HEK293 (cell line): ENCODE measurements around the gene UPB1.
A peak's percentile ranks its signal among the peaks of the same experiment; 100 is the strongest.

Experiments used
- CTCF ChIA-PET: fragments of 350-600 bp; formaldehyde crosslinking; extraction: SDS; loops from one replicate; lab custom pipeline; 2021; ENCODE audit warnings: antibody characterized with exemption; lab: Yijun Ruan, JAX
- POLR2A ChIA-PET: fragments of 300-600 bp; formaldehyde crosslinking; extraction: SDS; loops from one replicate; lab custom pipeline; 2020; ENCODE audit warnings: antibody characterized with exemption, inconsistent platforms; lab: Yijun Ruan, JAX
- H3K27ac ChIP-seq: fragments of 200-500 bp; sonication (Bioruptor generic); 2 replicates; pipeline ENCODE4 v1.5.1; 2014; ENCODE audit warnings: low read depth, low read length, control low read depth, inconsistent platforms; ENCODE audit errors: extremely low read depth
- H3K36me3 ChIP-seq, 2 experiments: fragments of 200-500 bp in 1 of 2; sonication (Bioruptor generic) in 1 of 2; 1 replicate in 1 of 2; 2 replicates in 1 of 2; pipeline ENCODE4 v1.5.1; 2014 to 2017; ENCODE audit warnings: inconsistent platforms in 2 of 2, low read length in 2 of 2; ENCODE audit not compliant: control insufficient read depth in 2 of 2, insufficient read depth in 1 of 2
- H3K4me1 ChIP-seq: fragments of 200-500 bp; sonication (Bioruptor generic); 2 replicates; pipeline ENCODE4 v1.5.1; 2014; ENCODE audit warnings: mild to moderate bottlenecking, low read length, inconsistent platforms; ENCODE audit not compliant: control insufficient read depth, insufficient read depth
- H3K4me3 ChIP-seq: 2 replicates; pipeline ENCODE4 v1.5.1; 2011; ENCODE audit warnings: low read depth, mild to moderate bottlenecking, control low read depth, low read length, moderate library complexity
- H3K9me3 ChIP-seq: fragments of 200-500 bp; sonication (Bioruptor generic); 2 replicates; pipeline ENCODE4 v1.5.1; 2014; ENCODE audit warnings: low read depth, low read length, inconsistent platforms; ENCODE audit not compliant: control insufficient read depth, insufficient read depth
- REPIN1 ChIP-seq: fragments of 450-650 bp; formaldehyde crosslinking; IDR thresholded peaks from 2 replicates; pipeline ENCODE4 v1.5.1; 2017; ENCODE audit warnings: missing biosample characterization, missing genetic modification characterization, low read depth
- YY1 ChIP-seq: fragments of 450-650 bp; formaldehyde crosslinking; IDR thresholded peaks from 2 replicates; pipeline ENCODE4 v1.5.1; 2018; ENCODE audit warnings: missing biosample characterization, missing genetic modification characterization
- ZFP41 ChIP-seq: fragments of 450-650 bp; formaldehyde crosslinking; IDR thresholded peaks from 2 replicates; pipeline ENCODE4 v1.5.1; 2016; ENCODE audit warnings: missing biosample characterization, missing genetic modification characterization, borderline replicate concordance
- ZNF112 ChIP-seq: fragments of 450-650 bp; formaldehyde crosslinking; IDR thresholded peaks from 2 replicates; pipeline ENCODE4 v1.5.0; 2017; ENCODE audit warnings: missing biosample characterization, missing genetic modification characterization
- ZNF133 ChIP-seq: fragments of 450-650 bp; formaldehyde crosslinking; IDR thresholded peaks from 2 replicates; pipeline ENCODE4 v1.5.1; 2016; ENCODE audit warnings: missing biosample characterization, missing genetic modification characterization
- ZNF138 ChIP-seq: fragments of 450-650 bp; formaldehyde crosslinking; IDR thresholded peaks from 2 replicates; pipeline ENCODE4 v1.5.1; 2016; ENCODE audit warnings: missing biosample characterization, missing genetic modification characterization, borderline replicate concordance
- ZNF223 ChIP-seq: fragments of 450-650 bp; formaldehyde crosslinking; IDR thresholded peaks from 2 replicates; pipeline ENCODE4 v1.5.1; 2016; ENCODE audit warnings: missing biosample characterization, missing genetic modification characterization
- ZNF558 ChIP-seq: fragments of 450-650 bp; formaldehyde crosslinking; IDR thresholded peaks from 2 replicates; pipeline ENCODE4 v1.5.1; 2016; ENCODE audit warnings: missing biosample characterization, missing genetic modification characterization
- ZNF571 ChIP-seq: fragments of 450-650 bp; formaldehyde crosslinking; IDR thresholded peaks from 2 replicates; pipeline ENCODE4 v1.5.0; 2017; ENCODE audit warnings: missing biosample characterization, missing genetic modification characterization
- ZNF677 ChIP-seq: fragments of 450-650 bp; IDR thresholded peaks from 2 replicates; pipeline ENCODE4 v1.5.0; 2018; ENCODE audit warnings: missing biosample characterization, mild to moderate bottlenecking, missing genetic modification characterization, moderate library complexity
- ZNF747 ChIP-seq: fragments of 450-650 bp; formaldehyde crosslinking; IDR thresholded peaks from 2 replicates; pipeline ENCODE4 v1.5.1; 2016; ENCODE audit warnings: missing biosample characterization, missing genetic modification characterization
- ZNF785 ChIP-seq: fragments of 450-650 bp; formaldehyde crosslinking; IDR thresholded peaks from 2 replicates; pipeline ENCODE4 v1.5.1; 2016; ENCODE audit warnings: missing biosample characterization, missing genetic modification characterization
- ZSCAN4 ChIP-seq: fragments of 450-650 bp; formaldehyde crosslinking; IDR thresholded peaks from 2 replicates; pipeline ENCODE4 v1.5.1; 2017; ENCODE audit warnings: missing biosample characterization, missing genetic modification characterization
- TF ChIP-seq, protein P1 (sequence below): fragments of 450-650 bp; formaldehyde crosslinking; IDR thresholded peaks from 2 replicates; pipeline ENCODE4 v1.5.1; 2016; ENCODE audit warnings: missing biosample characterization, missing genetic modification characterization
- TF ChIP-seq, protein P2 (sequence below): fragments of 450-650 bp; formaldehyde crosslinking; IDR thresholded peaks from 2 replicates; pipeline ENCODE4 v1.5.1; 2016; ENCODE audit warnings: missing biosample characterization, missing genetic modification characterization

The UPB1 gene

GRCh38 chr22:24495365-24495675 is 188 bp downstream of the UPB1 start (continued):
- TF ChIP-seq, protein P1, sequence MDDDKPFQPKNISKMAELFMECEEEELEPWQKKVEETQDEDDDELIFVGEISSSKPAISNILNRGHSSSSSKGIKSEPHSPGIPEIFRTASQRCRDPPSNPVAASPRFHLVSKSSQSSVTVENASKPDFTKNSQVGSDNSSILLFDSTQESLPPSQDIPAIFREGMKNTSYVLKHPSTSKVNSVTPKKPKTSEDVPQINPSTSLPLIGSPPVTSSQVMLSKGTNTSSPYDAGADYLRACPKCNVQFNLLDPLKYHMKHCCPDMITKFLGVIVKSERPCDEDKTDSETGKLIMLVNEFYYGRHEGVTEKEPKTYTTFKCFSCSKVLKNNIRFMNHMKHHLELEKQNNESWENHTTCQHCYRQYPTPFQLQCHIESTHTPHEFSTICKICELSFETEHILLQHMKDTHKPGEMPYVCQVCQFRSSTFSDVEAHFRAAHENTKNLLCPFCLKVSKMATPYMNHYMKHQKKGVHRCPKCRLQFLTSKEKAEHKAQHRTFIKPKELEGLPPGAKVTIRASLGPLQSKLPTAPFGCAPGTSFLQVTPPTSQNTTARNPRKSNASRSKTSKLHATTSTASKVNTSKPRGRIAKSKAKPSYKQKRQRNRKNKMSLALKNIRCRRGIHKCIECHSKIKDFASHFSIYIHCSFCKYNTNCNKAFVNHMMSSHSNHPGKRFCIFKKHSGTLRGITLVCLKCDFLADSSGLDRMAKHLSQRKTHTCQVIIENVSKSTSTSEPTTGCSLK (tag by site-specific recombination) = no peak
- no peak for TF ChIP-seq ZNF112 (tag by site-specific recombination)
- no peak for TF ChIP-seq ZNF785
- TF ChIP-seq, protein P2, sequence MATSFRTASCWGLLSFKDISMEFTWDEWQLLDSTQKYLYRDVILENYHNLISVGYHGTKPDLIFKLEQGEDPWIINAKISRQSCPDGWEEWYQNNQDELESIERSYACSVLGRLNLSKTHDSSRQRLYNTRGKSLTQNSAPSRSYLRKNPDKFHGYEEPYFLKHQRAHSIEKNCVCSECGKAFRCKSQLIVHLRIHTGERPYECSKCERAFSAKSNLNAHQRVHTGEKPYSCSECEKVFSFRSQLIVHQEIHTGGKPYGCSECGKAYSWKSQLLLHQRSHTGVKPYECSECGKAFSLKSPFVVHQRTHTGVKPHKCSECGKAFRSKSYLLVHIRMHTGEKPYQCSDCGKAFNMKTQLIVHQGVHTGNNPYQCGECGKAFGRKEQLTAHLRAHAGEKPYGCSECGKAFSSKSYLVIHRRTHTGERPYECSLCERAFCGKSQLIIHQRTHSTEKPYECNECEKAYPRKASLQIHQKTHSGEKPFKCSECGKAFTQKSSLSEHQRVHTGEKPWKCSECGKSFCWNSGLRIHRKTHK (tag by site-specific recombination) = no peak
- TF ChIP-seq ZNF571 (tag by site-specific recombination) = no peak
- TF ChIP-seq ZNF138 = no peak
- no peak for TF ChIP-seq ZNF747 (tag by site-specific recombination)
- TF ChIP-seq ZNF677 (tag by site-specific recombination) = no peak
- no peak for TF ChIP-seq ZNF558 (tag by site-specific recombination)
- TF ChIP-seq YY1 (tag by site-specific recombination) = no peak
- no peak for TF ChIP-seq REPIN1 (tag by site-specific recombination)
- TF ChIP-seq, all 188 proteins: peak for 0

- no peaks in the 10 kb centered on the region for H3K4me1 ChIP-seq
- ChIA-PET CTCF (interaction anchor here (0.7 to 1.6 kb wide), 7 partner anchors 10 to 634 kb away, joined by 3 to 4 read pairs (median 4); no protein-coding TSS in a partner anchor), POLR2A (no interaction called here)
These were observed 1.1 kb downstream of the UPB1 start for GRCh38 chr22:24496234-24496633.

DNA sequence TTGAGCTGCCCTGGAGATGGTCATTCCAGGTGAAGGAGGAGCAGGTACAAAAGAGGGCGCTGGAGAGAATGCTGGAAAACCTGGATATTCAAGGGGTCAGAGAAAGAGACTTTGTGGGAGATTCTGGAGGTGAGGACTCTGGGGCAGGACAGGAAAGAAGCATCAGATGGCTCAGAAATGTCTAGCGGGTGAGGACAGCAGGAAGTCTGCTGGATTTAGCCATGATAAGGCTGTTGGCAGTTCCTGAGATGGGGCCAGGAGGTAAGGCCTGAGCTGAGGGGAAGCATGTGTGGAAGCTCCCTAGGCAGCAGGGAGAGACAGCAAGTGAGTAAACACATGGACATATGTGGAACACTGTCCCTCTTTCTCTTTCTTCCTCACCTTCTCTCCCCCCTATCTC is 1.5 kb downstream of the UPB1 start:
- H3K36me3 ChIP-seq = no peaks in the 10 kb centered on the region
- CTCF ChIA-PET = interaction anchor here (0.7 to 1.6 kb wide), 9 partner anchors 10 to 634 kb away, joined by 3 to 4 read pairs (median 3); no protein-coding TSS in a partner anchor
- POLR2A ChIA-PET = no interaction called here
- H3K9me3 ChIP-seq = no peaks in the 10 kb centered on the region
- TF ChIP-seq ZNF133 = no peak
- peak; percentile 78; the same call in 1 of the 2 replicates for TF ChIP-seq ZNF223 (tag by site-specific recombination)
- no peak for TF ChIP-seq ZFP41 (tag by site-specific recombination)
- H3K27ac ChIP-seq = no peak overlapping the region
- no peak overlapping the region for H3K4me3 ChIP-seq
- no peaks in the 10 kb centered on the region for H3K4me1 ChIP-seq

More at GRCh38 chr22:24496234-24496633, 1.1 kb downstream of the UPB1 start:
- peak; percentile 77; the same call in 1 of the 2 replicates for TF ChIP-seq ZSCAN4 (tag by site-specific recombination)
- TF ChIP-seq, protein P2 (tag by site-specific recombination) = no peak
- Histone ChIP-seq H3K4me3 (no peak overlapping the region), H3K36me3 (no peaks in the 10 kb centered on the region), H3K9me3 (no peaks in the 10 kb centered on the region), H3K27ac (no peak overlapping the region)
